Esophagus muscularis mucosa (tissue), 4 donors: ENCODE measurements around the gene RSRC1.

Source experiments
- EP300 ChIP-seq: sonication (generic); formaldehyde crosslinking; IDR thresholded peaks from one replicate; pipeline ENCODE4 v1.6.1; 2017; ENCODE audit warnings: antibody characterized with exemption
- POLR2A ChIP-seq: fragments of 450-650 bp; IDR thresholded peaks from one replicate; pipeline ENCODE4 v1.6.1; 2017; ENCODE audit warnings: antibody characterized with exemption, moderate library complexity, mild to moderate bottlenecking, low read depth
- POLR2AphosphoS5 ChIP-seq, 2 donors: sonication (generic); formaldehyde crosslinking; IDR thresholded peaks; one replicate each; pipeline ENCODE4 v1.6.1; 2017; ENCODE audit warnings: antibody characterized with exemption in 2 of 2
- TF ChIP-seq, protein P1 (sequence below), 3 experiments: fragments of 200-600 bp in 2 of 3; fragments of 450-650 bp in 1 of 3; sonication (generic) in 2 of 3; IDR thresholded peaks; one replicate each; pipeline ENCODE4 v1.5.1; 2017 to 2019; ENCODE audit warnings: antibody characterized with exemption in 3 of 3, mild to moderate bottlenecking in 2 of 3, moderate library complexity in 1 of 3

DNA sequence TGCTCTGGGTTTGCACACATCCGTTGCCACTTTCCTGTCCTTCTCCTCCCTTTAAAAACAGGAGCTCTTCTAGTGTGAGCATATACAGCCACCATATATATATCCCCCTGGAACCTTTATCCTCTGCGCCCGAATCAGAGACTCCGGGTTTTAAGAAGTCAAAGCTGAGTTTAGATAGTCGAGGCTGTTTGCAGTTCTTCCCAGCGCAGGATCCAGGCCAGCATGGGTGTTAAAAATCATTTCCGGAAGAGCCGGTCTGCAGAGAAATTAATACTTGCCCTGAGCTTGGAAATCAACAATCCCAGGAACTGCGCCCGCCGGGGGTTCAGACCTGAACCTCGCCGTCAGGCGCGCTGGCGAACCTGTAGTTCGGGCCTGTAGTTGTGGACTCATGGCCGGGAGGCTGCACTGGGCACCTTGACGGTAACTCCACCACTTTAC lies 6.0 kb upstream of the RSRC1 start:
- TF ChIP-seq POLR2AphosphoS5 (IDR thresholded peaks at IDR 0.05) (no peak), EP300 (no peak), POLR2A (no peak)
- TF ChIP-seq, protein P1, sequence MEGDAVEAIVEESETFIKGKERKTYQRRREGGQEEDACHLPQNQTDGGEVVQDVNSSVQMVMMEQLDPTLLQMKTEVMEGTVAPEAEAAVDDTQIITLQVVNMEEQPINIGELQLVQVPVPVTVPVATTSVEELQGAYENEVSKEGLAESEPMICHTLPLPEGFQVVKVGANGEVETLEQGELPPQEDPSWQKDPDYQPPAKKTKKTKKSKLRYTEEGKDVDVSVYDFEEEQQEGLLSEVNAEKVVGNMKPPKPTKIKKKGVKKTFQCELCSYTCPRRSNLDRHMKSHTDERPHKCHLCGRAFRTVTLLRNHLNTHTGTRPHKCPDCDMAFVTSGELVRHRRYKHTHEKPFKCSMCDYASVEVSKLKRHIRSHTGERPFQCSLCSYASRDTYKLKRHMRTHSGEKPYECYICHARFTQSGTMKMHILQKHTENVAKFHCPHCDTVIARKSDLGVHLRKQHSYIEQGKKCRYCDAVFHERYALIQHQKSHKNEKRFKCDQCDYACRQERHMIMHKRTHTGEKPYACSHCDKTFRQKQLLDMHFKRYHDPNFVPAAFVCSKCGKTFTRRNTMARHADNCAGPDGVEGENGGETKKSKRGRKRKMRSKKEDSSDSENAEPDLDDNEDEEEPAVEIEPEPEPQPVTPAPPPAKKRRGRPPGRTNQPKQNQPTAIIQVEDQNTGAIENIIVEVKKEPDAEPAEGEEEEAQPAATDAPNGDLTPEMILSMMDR (IDR thresholded peaks at IDR 0.05): no peak
